Measurements from ENCODE around the gene KCNA5. TPM values are rescaled to one million over a fixed set of nuclear protein-coding genes. Genes with fewer than 3 reads are reported as not detected.

KCNA5 gene
- total RNA-seq, 1 experiment from 2014 or later, result not detected

DNA sequence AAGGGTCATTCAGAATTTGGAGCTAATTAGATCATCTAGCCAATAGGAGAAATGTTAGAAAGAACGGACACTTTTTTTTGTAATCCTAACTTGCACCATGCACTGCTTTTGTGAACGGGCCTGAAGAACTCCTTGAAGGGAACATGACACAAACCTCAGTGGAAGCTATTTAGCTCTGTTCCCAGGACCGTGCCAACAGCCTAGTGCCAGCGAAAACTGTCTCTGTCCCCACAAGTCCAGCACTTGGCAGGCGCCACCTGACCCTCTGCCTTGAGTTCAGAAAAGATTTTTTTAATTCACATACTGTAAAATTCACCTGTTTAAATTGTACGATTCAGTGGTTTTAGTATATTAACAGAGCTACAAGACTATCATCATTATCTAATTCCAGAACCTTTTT is 31.3 kb upstream of the KCNA5 start:
- no peak for TF ChIP-seq CTCF (IDR thresholded peaks at IDR 0.05; ENCODE audit: insufficient read depth in 1 of 2, low read depth in 1 of 2, low read length in 1 of 2, severe bottlenecking in 1 of 2, unreplicated experiment in 1 of 2)
- no TSS peak for BruUV-seq (replicated peaks)
- no peaks in the 10 kb centered on the region for H3K36me3 Mint-ChIP-seq (ENCODE audit: insufficient read depth, unreplicated experiment)
- intact Hi-C loops (cut with micrococcal nuclease; ENCODE audit: unreplicated experiment), result no loop called here
- H3K27me3 Mint-ChIP-seq (ENCODE audit: insufficient read depth, unreplicated experiment), result peaks cover 46% of the 10 kb centered on the region
- DNase-seq, result no peak
- Histone ChIP-seq H3K4me1 (no peaks in the 10 kb centered on the region), H3K4me3 (ENCODE audit: low read depth, low read length) (no peak overlapping the region), H3K9me3 (no peaks in the 10 kb centered on the region), H3K27me3 (replicated peaks; ENCODE audit: control insufficient read depth, insufficient read depth, low read length) (peaks cover 3% of the 10 kb centered on the region), H3K36me3 (ENCODE audit: control insufficient read depth, insufficient read depth, low read length) (no peaks in the 10 kb centered on the region)
- ChIA-PET POLR2A (no interaction called here), CTCF (interaction anchor here (1.7 kb wide), 1 partner anchor 157 kb away, joined by 6 read pairs; no protein-coding TSS in a partner anchor)
- no peaks in the 10 kb centered on the region for H3K9me3 Mint-ChIP-seq (ENCODE audit: unreplicated experiment)
- H3K27ac Mint-ChIP-seq (ENCODE audit: unreplicated experiment), result no peak overlapping the region
- H3K4me1 Mint-ChIP-seq (ENCODE audit: low read depth, unreplicated experiment), result no peaks in the 10 kb centered on the region
- H3K4me3 Mint-ChIP-seq (ENCODE audit: unreplicated experiment), result no peak overlapping the region

- H3K27me3 Mint-ChIP-seq (ENCODE audit: insufficient read depth, unreplicated experiment), result peaks cover 46% of the 10 kb centered on the region
- BruUV-seq (replicated peaks), result no TSS peak
Observed at GRCh38 chr12:5013266-5013730, 30.4 kb upstream of the KCNA5 start.

GRCh38 chr12:5014269-5014668 is 29.4 kb upstream of the KCNA5 start:
- ChIA-PET POLR2A (no interaction called here), CTCF (interaction anchor here (1.5 kb wide), 1 partner anchor 8 kb away, joined by 5 read pairs; no protein-coding TSS in a partner anchor)
- Mint-ChIP-seq H3K4me3 (ENCODE audit: unreplicated experiment) (no peak overlapping the region), H3K36me3 (ENCODE audit: insufficient read depth, unreplicated experiment) (no peaks in the 10 kb centered on the region), H3K27ac (ENCODE audit: unreplicated experiment) (no peak overlapping the region), H3K4me1 (ENCODE audit: low read depth, unreplicated experiment) (no peaks in the 10 kb centered on the region), H3K9me3 (ENCODE audit: unreplicated experiment) (no peaks in the 10 kb centered on the region), H3K27me3 (ENCODE audit: insufficient read depth, unreplicated experiment) (peaks cover 46% of the 10 kb centered on the region)
- no peaks in the 10 kb centered on the region for H3K4me1 ChIP-seq
- peaks cover 3% of the 10 kb centered on the region for H3K27me3 ChIP-seq (replicated peaks; ENCODE audit: control insufficient read depth, insufficient read depth, low read length)
- intact Hi-C loops (cut with micrococcal nuclease; ENCODE audit: unreplicated experiment), result no loop called here
- BruUV-seq (replicated peaks), result no TSS peak
- H3K36me3 ChIP-seq (ENCODE audit: control insufficient read depth, insufficient read depth, low read length), result no peaks in the 10 kb centered on the region
- TF ChIP-seq CTCF (IDR thresholded peaks at IDR 0.05; ENCODE audit: insufficient read depth in 1 of 2, low read depth in 1 of 2, low read length in 1 of 2, severe bottlenecking in 1 of 2, unreplicated experiment in 1 of 2), result no peak
- no peak overlapping the region for H3K4me3 ChIP-seq (ENCODE audit: low read depth, low read length)
- DNase-seq, result no peak
- no peaks in the 10 kb centered on the region for H3K9me3 ChIP-seq

More at GRCh38 chr12:5013266-5013730, 30.4 kb upstream of the KCNA5 start:
- no peak overlapping the region for H3K4me3 Mint-ChIP-seq (ENCODE audit: unreplicated experiment)
- H3K4me1 Mint-ChIP-seq (ENCODE audit: low read depth, unreplicated experiment), result no peaks in the 10 kb centered on the region
- no peak for DNase-seq
- no peaks in the 10 kb centered on the region for H3K9me3 ChIP-seq
- no peak overlapping the region for H3K27ac Mint-ChIP-seq (ENCODE audit: unreplicated experiment)
- POLR2A ChIA-PET, result no interaction called here
- no peak overlapping the region for H3K4me3 ChIP-seq (ENCODE audit: low read depth, low read length)
- intact Hi-C loops (cut with micrococcal nuclease; ENCODE audit: unreplicated experiment), result no loop called here
- H3K4me1 ChIP-seq, result no peaks in the 10 kb centered on the region
- CTCF ChIA-PET, result interaction anchor here (1.5 to 1.7 kb wide), 2 partner anchors 8 to 158 kb away, joined by 5 to 6 read pairs; no protein-coding TSS in a partner anchor
- no peak for TF ChIP-seq CTCF (IDR thresholded peaks at IDR 0.05; ENCODE audit: insufficient read depth in 1 of 2, low read depth in 1 of 2, low read length in 1 of 2, severe bottlenecking in 1 of 2, unreplicated experiment in 1 of 2)
- no peaks in the 10 kb centered on the region for H3K36me3 Mint-ChIP-seq (ENCODE audit: insufficient read depth, unreplicated experiment)
- no peaks in the 10 kb centered on the region for H3K36me3 ChIP-seq (ENCODE audit: control insufficient read depth, insufficient read depth, low read length)
- no peaks in the 10 kb centered on the region for H3K9me3 Mint-ChIP-seq (ENCODE audit: unreplicated experiment)
- H3K27me3 ChIP-seq (replicated peaks; ENCODE audit: control insufficient read depth, insufficient read depth, low read length), result peaks cover 2% of the 10 kb centered on the region

Data from Caco-2 (cell line).